K562 treated with DMSO at 1 percent for 24 hours (cell line): ENCODE data around the gene DAZL. TPM values are rescaled to one million over a fixed set of nuclear protein-coding genes. Genes with fewer than 3 reads are reported as not detected.

Source experiments
- total RNA-seq: library from RNA; unstranded; fragments of 300-600 nt; gene quantifications from 2 replicates; pipeline ENCODE4 v1.2.3, GENCODE V29; 2022; ENCODE audit warnings: low read depth; ENCODE audit not compliant: insufficient read depth

DAZL gene, protein sequence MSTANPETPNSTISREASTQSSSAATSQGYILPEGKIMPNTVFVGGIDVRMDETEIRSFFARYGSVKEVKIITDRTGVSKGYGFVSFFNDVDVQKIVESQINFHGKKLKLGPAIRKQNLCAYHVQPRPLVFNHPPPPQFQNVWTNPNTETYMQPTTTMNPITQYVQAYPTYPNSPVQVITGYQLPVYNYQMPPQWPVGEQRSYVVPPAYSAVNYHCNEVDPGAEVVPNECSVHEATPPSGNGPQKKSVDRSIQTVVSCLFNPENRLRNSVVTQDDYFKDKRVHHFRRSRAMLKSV
- total RNA-seq, result not detected in 2 replicates

DNA sequence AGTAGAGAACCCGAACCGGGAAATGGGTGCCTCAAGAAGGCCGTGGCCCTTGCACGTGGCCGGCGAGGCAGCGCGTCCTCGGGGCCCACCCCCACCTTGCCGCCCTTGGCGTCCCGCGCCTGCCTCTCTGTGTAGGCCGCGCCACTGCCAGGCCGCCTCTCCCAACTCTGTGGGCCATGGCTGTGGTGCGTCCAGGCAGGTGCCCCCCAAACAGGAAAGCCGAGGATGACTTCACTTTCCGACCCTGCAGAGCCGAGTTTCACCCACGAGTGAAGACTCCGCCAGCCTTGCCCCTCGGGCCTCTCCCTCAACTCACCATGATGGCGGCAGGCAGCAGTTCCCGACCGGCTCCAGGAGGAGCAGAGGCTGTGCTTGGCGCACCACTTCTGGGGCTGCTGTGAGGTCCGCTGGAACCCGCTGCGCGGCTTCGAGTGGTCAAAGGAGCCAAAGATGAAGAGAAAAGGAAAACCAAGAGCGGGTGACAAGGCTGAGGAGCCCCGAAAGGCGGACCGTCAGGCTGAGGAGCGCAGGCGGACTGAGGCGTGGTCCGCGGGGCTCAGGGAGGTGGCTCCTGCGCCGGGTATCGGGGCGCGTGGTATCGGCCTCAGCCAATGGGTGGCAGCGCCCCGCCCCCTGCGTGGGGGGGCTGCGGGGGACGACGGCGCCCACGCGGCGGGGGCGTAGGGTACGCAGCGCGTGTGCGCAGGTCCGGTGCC is at the start of gene DAZL:
DAZL (minus strand) TSS at position 537 of the 716 bp plus-strand sequence; CDS start at position 319, 218 bp downstream.

Other genes starting within 250 kb of the DAZL start
- gene RFTN1, start 91.7 kb downstream of the DAZL start, total RNA-seq, result 0.37 TPM in 1 of 2 replicates, not detected in the other